ENCODE data around the gene PDZD4. TPM values are rescaled to one million over a fixed set of nuclear protein-coding genes. Genes with fewer than 3 reads are reported as not detected.

Gene PDZD4
- total and polyA plus RNA-seq, 2 experiments from 2014 or later, result 30.5 to 230 TPM

DNA sequence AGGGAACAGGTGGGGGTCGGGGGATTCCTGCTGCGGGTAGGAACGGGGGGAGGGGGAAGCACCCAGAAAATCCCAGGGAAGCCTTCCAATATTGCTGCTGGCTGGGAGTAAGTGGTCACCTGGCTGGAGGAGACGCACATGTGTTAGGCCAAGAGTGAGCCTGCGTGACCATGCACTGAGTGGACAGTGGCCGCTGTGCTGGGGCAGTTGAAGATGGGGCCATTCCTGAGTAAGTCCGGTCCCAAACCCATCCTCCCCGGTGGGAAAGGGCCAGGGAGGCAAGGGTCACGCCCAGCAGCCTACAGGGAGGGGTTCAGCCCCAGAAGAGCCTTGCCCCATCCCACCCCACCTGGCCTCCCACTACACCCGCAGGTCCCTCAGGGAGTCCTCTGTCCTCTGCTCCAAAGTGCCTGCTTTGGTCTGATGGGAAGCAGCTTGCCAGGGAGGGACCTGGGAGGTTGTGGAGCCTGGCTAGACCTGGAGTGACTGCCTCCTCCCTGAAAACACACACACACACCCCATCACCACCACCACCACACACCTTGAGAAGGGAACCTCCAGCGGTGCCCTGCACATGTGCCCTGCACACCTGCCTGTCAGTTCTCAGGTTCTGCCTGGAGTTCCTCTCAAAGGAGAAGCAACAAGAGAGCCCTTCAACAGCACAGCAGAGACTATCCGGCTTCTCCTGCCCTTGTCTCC, 49.5 kb upstream of the PDZD4 start:
- Mint-ChIP-seq H3K27ac (no peak overlapping the region), H3K27me3 (ENCODE audit: insufficient read depth, low read depth, poor library complexity) (peaks cover 16% of the 10 kb centered on the region), H3K4me3 (peak overlapping the region; percentile 28; the same call in 2 of the 3 replicates), H3K4me1 (peaks cover 54% of the 10 kb centered on the region), H3K36me3 (ENCODE audit: low read depth) (no peaks in the 10 kb centered on the region; the same call in 2 of the 3 replicates), H3K9me3 (no peaks in the 10 kb centered on the region; the same call in 2 of the 3 replicates)
- TF ChIP-seq POLR2AphosphoS5 (IDR thresholded peaks at IDR 0.05; ENCODE audit: low read depth), result no peak
- TF ChIP-seq ZNF114 (CRISPR knock-in tag; IDR thresholded peaks at IDR 0.05), result no peak
- TF ChIP-seq, protein P1, sequence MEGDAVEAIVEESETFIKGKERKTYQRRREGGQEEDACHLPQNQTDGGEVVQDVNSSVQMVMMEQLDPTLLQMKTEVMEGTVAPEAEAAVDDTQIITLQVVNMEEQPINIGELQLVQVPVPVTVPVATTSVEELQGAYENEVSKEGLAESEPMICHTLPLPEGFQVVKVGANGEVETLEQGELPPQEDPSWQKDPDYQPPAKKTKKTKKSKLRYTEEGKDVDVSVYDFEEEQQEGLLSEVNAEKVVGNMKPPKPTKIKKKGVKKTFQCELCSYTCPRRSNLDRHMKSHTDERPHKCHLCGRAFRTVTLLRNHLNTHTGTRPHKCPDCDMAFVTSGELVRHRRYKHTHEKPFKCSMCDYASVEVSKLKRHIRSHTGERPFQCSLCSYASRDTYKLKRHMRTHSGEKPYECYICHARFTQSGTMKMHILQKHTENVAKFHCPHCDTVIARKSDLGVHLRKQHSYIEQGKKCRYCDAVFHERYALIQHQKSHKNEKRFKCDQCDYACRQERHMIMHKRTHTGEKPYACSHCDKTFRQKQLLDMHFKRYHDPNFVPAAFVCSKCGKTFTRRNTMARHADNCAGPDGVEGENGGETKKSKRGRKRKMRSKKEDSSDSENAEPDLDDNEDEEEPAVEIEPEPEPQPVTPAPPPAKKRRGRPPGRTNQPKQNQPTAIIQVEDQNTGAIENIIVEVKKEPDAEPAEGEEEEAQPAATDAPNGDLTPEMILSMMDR (conservative IDR thresholded peaks at IDR 0.05; ENCODE audit: low read depth in 2 of 2), result no peak
- TF ChIP-seq EZH2phosphoT487 (IDR thresholded peaks at IDR 0.05; ENCODE audit: unreplicated experiment), result no peak
- no peak for TF ChIP-seq REST (IDR thresholded peaks at IDR 0.05; ENCODE audit: unreplicated experiment)
- H3K4me3 ChIP-seq, result peak overlapping the region; percentile 54; the same call in 1 of the 2 replicates
- no peaks in the 10 kb centered on the region for H3K9me2 ChIP-seq (ENCODE audit: insufficient read depth)
- H3K4me2 ChIP-seq, result peak overlapping the region; percentile 80
- ATAC-seq, result no peak
- DNase-seq (ENCODE audit: low spot score), result no peak
- no peaks in the 10 kb centered on the region for H3K36me3 ChIP-seq (ENCODE audit: insufficient read depth)
- no peak overlapping the region for H2AFZ ChIP-seq
- H3K79me2 ChIP-seq (replicated peaks; ENCODE audit: insufficient read depth), result no peaks in the 10 kb centered on the region
- no peaks in the 10 kb centered on the region for H4K20me1 ChIP-seq (replicated peaks; ENCODE audit: insufficient read depth)
- no peaks in the 10 kb centered on the region for H3F3A ChIP-seq (replicated peaks; ENCODE audit: low read depth)
- H3K27ac ChIP-seq (ENCODE audit: low read depth), result no peak overlapping the region
- peaks cover 32% of the 10 kb centered on the region; the same call in 1 of the 2 replicates for H3K4me1 ChIP-seq (ENCODE audit: insufficient read depth)
- H3K27me3 ChIP-seq (ENCODE audit: insufficient read depth), result no peaks in the 10 kb centered on the region

DNA sequence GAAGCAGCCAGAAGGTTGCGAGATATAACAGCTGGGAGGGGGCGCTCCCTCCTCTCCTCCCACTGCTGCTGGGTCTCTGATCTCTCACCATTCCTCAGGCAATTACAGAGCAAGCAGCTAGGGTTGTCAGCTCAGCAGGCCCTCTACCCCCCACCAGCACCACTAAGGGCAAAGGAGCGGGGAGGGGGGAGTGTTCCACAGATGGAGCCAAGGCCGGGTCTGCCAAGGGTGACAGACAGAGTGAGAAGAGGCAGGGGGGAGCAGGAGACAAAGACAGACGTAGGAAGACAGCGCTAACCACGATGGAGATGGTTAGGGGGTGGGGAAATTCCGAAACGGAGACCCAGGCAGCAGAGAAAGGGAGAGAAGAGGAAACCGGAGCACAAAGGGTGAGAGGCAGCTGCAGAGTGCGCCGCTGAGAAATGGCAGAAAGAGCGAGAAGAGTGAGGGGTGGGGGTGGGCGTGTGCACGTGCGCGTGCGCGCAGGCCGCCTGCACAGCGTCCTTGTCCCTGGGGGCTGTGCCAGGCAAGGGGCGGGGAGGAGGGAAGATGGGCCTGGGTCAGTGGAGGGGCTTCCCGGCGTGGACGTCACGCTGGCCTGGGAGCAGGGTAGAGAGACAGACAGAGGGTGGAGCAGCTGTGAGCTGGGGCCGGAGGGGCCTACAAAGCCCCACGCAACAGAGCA, 48.8 kb upstream of the PDZD4 start:
- Histone ChIP-seq H3K4me3 (peak overlapping the region; percentile 54), H4K20me1 (replicated peaks; ENCODE audit: insufficient read depth) (no peaks in the 10 kb centered on the region), H2AFZ (no peak overlapping the region), H3K4me1 (ENCODE audit: insufficient read depth) (peaks cover 28% of the 10 kb centered on the region; the same call in 1 of the 2 replicates), H3F3A (replicated peaks; ENCODE audit: low read depth) (no peaks in the 10 kb centered on the region), H3K4me2 (peak overlapping the region; percentile 80), H3K79me2 (replicated peaks; ENCODE audit: insufficient read depth) (no peaks in the 10 kb centered on the region), H3K27me3 (ENCODE audit: insufficient read depth) (no peaks in the 10 kb centered on the region), H3K36me3 (ENCODE audit: insufficient read depth) (no peaks in the 10 kb centered on the region), H3K9me2 (ENCODE audit: insufficient read depth) (no peaks in the 10 kb centered on the region), H3K27ac (ENCODE audit: low read depth) (no peak overlapping the region)
- Mint-ChIP-seq H3K27me3 (ENCODE audit: insufficient read depth, low read depth, poor library complexity) (peaks cover 17% of the 10 kb centered on the region), H3K9me3 (no peaks in the 10 kb centered on the region; the same call in 2 of the 3 replicates), H3K4me1 (peaks cover 58% of the 10 kb centered on the region), H3K36me3 (ENCODE audit: low read depth) (no peaks in the 10 kb centered on the region; the same call in 2 of the 3 replicates), H3K27ac (peak overlapping the region; percentile 75; the same call in 1 of the 2 replicates), H3K4me3 (peak overlapping the region; percentile 66)
- ATAC-seq (peak; percentile 37), DNase-seq (ENCODE audit: low spot score) (peak; percentile 66)
- TF ChIP-seq, protein P1 (conservative IDR thresholded peaks at IDR 0.05; ENCODE audit: low read depth in 2 of 2), result peak in 1 of 2 experiments; percentile 25; a peak in 2 of 4 replicates
- TF ChIP-seq POLR2AphosphoS5 (IDR thresholded peaks at IDR 0.05; ENCODE audit: low read depth), result no peak
- no peak for TF ChIP-seq CREB1 (CRISPR knock-in tag; IDR thresholded peaks at IDR 0.05; ENCODE audit: low read depth)

Measured in GM23338 (cell line).